Femur (tissue), 1 donor: Measurements from ENCODE around the gene ASAH2B.
"Not testable (repeated sequence)": the region's sequence is repeated elsewhere in the genome, so short reads cannot be mapped to it uniquely, and the experiment has no call there.

ENCODE experiments used
- DNase-seq: peaks from one replicate; pipeline ENCODE4 v3.0.0-alpha.2; 2017

Gene ASAH2B

GRCh38 chr10:50739618-50740292, at the start of gene ASAH2B:
ASAH2B (plus strand) TSS chr10:50739936; CDS start chr10:50745131, 5,195 bp downstream.
- DNase-seq, result peak; percentile 89

- DNase-seq, result not testable (repeated sequence)
Observed at GRCh38 chr10:50697819-50698218, 41.9 kb upstream of the ASAH2B start.

- DNase-seq, result not testable (repeated sequence)
Observed at GRCh38 chr10:50701947-50702346, 37.8 kb upstream of the ASAH2B start.

- DNase-seq, result peak; percentile 23
Observed at GRCh38 chr10:50702997-50703396, 36.7 kb upstream of the ASAH2B start.

- DNase-seq, result not testable (repeated sequence)
Observed at GRCh38 chr10:50704436-50705079, 35.2 kb upstream of the ASAH2B start.

GRCh38 chr10:50706006-50706405, 33.7 kb upstream of the ASAH2B start:
- DNase-seq, result not testable (repeated sequence)

GRCh38 chr10:50710241-50710640, 29.5 kb upstream of the ASAH2B start:
- DNase-seq, result not testable (repeated sequence)

- DNase-seq, result not testable (repeated sequence)
Observed at GRCh38 chr10:50723812-50724211, 15.9 kb upstream of the ASAH2B start.

GRCh38 chr10:50728112-50728511, 11.6 kb upstream of the ASAH2B start:
- not testable (repeated sequence) for DNase-seq

GRCh38 chr10:50738987-50739617, 634 bp upstream of the ASAH2B start:
- peak; percentile 13 for DNase-seq

GRCh38 chr10:50740293-50740648, 535 bp downstream of the ASAH2B start:
- peak; percentile 33 for DNase-seq

GRCh38 chr10:50742820-50743219, 3.1 kb downstream of the ASAH2B start:
- DNase-seq, result not testable (repeated sequence)

GRCh38 chr10:50766774-50767513, 27.2 kb downstream of the ASAH2B start:
- not testable (repeated sequence) for DNase-seq

GRCh38 chr10:50772042-50772441, 32.3 kb downstream of the ASAH2B start:
- DNase-seq, result not testable (repeated sequence)

- not testable (repeated sequence) for DNase-seq
Observed at GRCh38 chr10:50774868-50775267, 35.1 kb downstream of the ASAH2B start.

GRCh38 chr10:50780036-50780435, 40.3 kb downstream of the ASAH2B start:
- DNase-seq, result not testable (repeated sequence)

- DNase-seq, result not testable (repeated sequence)
Observed at GRCh38 chr10:50782017-50782416, 42.3 kb downstream of the ASAH2B start.

- DNase-seq, result not testable (repeated sequence)
Observed at GRCh38 chr10:50787962-50788361, 48.2 kb downstream of the ASAH2B start.

- no peak for DNase-seq
Observed at GRCh38 chr10:50788951-50789945, 49.5 kb downstream of the ASAH2B start.

- DNase-seq, result no peak
Observed at GRCh38 chr10:50794490-50794889, 54.8 kb downstream of the ASAH2B start.

- no peak for DNase-seq
Observed at GRCh38 chr10:50796693-50797092, 57.0 kb downstream of the ASAH2B start.

GRCh38 chr10:50798297-50798696, 58.6 kb downstream of the ASAH2B start:
- no peak for DNase-seq
